GM21423 (cell line): ENCODE results near the gene GRK3.
"Not testable (repeated sequence)": the region's sequence is repeated elsewhere in the genome, so short reads cannot be mapped to it uniquely, and the experiment has no call there.

Source experiments
- ATAC-seq: cut with Tn5 transposase; IDR thresholded peaks from one replicate; pipeline ENCODE4 v1.9.1; 2021; ENCODE audit warnings: mild to moderate bottlenecking, moderate library complexity; ENCODE audit not compliant: unreplicated experiment

GRK3 gene

DNA sequence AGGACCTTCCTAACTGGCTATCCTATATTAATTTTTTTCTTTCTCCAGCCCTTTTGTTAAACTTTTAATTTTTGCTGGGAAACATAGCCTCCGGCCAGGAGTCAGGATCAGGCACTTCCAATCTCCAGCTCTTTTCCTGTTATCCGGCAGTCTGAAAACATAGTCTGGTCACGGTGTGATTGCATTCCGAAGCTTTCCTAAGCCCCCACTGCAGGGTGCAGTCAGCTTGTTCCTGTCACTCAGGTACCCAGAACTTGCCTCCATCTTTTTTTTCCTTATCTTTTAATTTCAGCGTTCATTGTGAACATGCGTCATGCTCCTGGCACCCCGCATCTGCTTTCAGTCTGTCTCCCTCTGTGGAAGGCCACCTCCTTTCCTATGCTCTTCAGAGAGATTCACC is 59.4 kb downstream of the GRK3 start:
- ATAC-seq: no peak

DNA sequence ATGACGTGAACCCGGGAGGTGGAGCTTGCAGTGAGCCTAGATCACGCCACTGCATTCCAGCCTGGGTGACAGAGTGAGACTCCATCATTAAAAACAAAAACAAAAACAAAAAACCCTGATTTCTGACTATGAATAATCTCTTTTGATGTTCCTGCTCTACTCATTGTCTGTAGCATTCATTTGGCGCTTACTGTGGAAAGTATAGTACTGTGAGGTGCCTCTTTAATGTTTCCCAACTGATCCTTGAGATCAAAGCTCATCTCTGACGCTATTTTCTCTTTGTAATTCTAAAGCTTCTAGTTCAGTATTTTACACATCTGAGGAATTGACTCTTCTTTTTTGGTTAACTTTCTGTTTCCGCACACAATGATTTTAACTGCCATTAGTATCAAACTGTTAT is 60.0 kb downstream of the GRK3 start:
- ATAC-seq: no peak

GRCh38 chr22:25625747-25626623 is 61.5 kb downstream of the GRK3 start:
- ATAC-seq: not testable (repeated sequence)

GRCh38 chr22:25626624-25626990 is 62.1 kb downstream of the GRK3 start:
- ATAC-seq: no peak

DNA sequence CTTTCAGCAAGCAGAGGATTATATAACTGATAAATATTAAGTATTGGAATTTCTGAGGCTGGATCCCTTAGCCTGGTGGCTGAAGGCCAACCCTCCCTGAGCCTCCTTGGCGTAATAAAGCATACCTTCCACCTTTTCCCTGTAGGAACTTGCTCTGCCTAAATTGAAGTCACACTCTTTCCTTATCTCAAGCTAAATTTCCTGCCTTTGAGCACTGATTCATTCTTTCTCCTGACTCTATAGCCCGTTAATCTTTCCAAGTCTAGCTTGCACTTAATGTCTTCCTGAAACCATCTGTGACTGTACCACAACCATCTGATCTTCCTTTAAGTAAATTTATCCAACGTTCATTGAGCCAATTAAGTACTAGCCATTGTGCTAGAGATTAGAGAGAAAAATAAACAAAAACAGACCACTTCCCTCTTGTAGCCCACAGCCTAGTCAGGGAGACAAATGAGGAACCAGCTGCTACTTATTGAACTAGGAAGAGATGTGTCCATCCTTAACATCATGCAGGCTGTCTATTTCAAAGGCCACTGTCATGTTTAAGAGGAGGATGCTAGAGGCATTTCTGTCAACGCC is 62.9 kb downstream of the GRK3 start:
- no peak for ATAC-seq

DNA sequence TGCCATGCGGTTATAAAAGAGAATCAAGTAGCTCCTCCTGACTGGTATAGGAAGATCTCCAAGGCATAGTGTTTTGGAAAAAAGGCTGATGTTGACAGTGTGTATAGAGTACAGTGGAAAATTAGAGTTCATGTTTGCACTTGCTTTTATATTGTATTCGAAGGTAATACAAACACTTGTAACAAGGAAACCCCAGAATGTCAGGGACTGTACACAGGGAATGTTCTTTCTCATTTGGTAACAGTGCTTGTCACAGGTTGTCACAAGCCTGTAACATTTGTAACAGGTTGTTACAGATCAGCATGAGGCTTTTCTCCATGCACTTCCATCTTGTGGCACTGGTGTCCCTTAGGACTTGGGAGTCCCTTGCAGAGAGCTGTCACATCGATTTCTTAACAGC is 64.0 kb downstream of the GRK3 start:
- ATAC-seq: no peak

- no peak for ATAC-seq
Measured at GRCh38 chr22:25629613-25630012, 65.1 kb downstream of the GRK3 start.

DNA sequence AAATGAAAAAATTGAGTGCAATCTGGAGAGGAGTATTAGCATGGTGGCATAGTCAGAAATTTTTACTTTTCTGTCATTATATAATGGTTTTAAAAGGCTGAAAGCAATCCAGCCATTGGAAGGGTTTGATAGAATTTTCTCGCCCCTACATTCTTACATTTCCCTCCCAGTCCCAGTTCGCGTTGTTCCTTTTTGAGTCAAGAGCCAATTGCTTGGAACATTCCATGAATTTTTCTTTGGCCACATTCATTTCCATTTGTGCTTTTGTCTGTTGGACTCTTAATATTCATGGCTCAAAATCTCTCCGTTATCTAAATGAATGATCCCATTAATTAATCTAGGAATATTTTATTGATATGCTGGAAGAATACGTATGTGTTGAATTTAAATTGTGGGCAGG is 66.0 kb downstream of the GRK3 start:
- no peak for ATAC-seq

GRCh38 chr22:25636323-25636722 is 71.8 kb downstream of the GRK3 start:
- no peak for ATAC-seq

DNA sequence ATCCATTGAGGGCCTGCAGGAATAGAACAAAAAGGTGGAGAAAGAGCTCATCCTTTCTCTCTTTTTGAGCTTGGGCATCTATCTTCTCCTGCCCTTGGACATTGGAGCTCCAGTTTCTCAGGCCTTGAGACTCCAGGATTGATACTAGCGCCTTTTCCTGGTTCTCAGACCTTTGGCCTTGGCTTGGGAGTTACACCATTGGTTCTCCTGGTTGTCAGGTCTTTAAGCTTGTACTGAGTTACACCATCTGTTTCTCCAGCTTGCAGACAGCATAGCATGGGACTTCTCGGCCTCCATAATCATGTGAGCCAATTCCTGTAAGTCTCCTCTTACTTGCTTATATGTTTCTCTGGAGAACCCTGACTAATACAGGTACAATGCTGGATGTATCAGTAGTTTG is 72.6 kb downstream of the GRK3 start:
- ATAC-seq: no peak

DNA sequence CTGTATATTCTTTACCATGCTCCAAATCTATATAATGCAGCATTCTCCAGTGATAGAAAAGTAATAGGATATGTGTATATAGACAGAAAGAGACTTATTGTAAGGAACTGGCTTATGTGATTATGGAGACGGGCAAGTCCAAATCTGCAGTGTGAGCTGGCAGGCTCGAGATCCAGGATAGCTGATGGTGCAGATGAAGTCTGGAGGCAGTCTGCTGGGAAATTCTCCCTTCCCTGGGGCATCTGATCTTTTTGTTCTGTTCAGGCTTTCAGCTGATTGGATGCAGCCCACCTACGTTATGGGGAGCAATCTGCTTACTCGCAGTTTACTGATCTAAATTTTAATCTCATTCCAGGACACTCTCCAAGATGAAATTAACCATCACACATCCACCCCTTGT is 73.2 kb downstream of the GRK3 start:
- no peak for ATAC-seq

- no peak for ATAC-seq
Measured at GRCh38 chr22:25638638-25639037, 74.2 kb downstream of the GRK3 start.

DNA sequence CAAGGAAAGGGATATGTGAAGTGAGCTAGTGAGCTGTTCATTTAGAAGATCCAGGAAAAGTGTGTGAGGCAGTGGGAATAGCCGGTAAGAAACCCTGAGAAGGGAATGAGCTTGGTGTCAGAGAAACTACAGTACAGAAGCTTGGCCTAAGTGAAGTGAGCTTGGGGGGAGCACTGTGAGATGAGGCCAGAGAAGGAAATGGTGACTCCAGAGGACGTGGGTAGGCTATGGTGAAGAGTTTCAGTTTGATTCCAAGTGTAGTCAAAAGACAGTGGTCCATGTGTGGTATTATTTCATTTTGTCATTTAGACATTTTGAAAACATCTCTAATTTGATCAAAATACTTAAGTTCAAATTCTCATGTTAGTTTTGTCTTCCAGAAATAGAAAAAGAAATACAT is 77.2 kb downstream of the GRK3 start:
- no peak for ATAC-seq

- ATAC-seq: no peak
Measured at GRCh38 chr22:25643232-25644000, 78.9 kb downstream of the GRK3 start.

GRCh38 chr22:25644122-25644521 is 79.6 kb downstream of the GRK3 start:
- no peak for ATAC-seq

DNA sequence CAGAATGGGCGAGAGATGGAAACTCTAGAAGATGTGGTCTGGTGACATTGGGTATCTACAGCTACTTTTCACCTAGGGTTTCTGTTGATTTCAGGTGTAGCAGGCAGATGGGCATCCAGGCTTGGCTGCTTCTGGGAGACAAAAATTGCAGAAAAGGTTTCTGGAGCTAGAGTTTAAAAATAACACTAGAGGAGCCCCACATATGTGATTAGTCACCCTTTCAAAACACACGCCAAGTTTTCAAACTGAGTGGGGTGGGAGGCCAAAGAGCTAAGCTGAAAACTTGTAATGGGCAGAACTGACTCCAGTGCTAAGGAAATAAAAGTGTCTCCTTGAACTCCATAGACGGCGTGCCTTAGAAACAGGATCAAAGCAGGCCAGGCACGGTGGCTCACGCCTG is 80.8 kb downstream of the GRK3 start:
- ATAC-seq: no peak

GRCh38 chr22:25645964-25646363 is 81.5 kb downstream of the GRK3 start:
- no peak for ATAC-seq

GRCh38 chr22:25650833-25651232 is 86.4 kb downstream of the GRK3 start:
- no peak for ATAC-seq

DNA sequence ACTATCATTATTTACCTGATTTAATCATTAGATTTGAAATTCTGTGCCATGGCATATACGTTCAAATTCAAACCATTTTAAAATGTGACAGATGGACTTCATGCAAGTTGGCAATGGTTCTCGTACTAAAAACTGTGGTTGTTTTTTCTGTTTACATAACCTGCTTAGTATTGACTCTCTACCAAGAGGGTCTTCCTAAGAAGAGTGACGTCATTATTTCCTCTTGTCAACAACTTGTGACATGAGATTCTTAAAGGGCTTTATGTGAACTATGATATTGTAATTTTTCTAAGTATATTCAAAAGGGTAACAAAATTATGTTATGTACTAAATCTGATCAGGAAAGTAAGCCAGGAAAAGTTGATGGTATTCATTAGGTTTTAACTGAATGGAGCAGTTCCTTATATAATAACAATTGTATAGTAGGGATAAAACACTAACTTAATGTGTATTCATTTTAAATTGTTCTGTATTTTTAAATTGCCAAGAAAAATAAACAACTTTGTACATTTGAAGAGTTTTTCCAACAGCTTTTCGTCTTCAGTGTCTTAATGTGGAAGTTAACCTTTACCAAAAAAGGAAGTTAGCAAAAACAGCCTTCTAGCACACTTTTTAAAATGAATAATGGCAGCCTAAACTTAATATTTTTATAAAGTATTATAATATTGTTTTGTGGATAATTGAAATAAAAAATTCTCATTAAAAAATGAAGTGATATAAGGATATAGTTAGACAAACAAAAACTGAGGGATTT is 87.0 kb downstream of the GRK3 start:
- no peak for ATAC-seq

GRCh38 chr22:25654676-25655075 is 90.2 kb downstream of the GRK3 start:
- no peak for ATAC-seq

GRCh38 chr22:25655371-25655935 is 91.0 kb downstream of the GRK3 start:
- no peak for ATAC-seq
